HepG2 (cell line): ENCODE results near the gene ACSL5. TPM values are rescaled to one million over a fixed set of nuclear protein-coding genes. Genes with fewer than 3 reads are reported as not detected.

Source experiments
- CENPT ChIP-seq: sonication (generic); formaldehyde crosslinking; IDR thresholded peaks from 2 replicates; pipeline ENCODE4 v1.8.0; 2022; ENCODE audit warnings: low read depth, mild to moderate bottlenecking, moderate library complexity, missing genetic modification reagents
- KLF13 ChIP-seq: sonication (generic); formaldehyde crosslinking; IDR thresholded peaks from 2 replicates; pipeline ENCODE4 v1.4.0; 2020; ENCODE audit warnings: mild to moderate bottlenecking, missing genetic modification reagents
- MEIS2 ChIP-seq: sonication (generic); formaldehyde crosslinking; IDR thresholded peaks from 2 replicates; pipeline ENCODE4 v1.9.0; 2021; ENCODE audit warnings: mild to moderate bottlenecking, missing genetic modification reagents
- MIXL1 ChIP-seq: IDR thresholded peaks from 2 replicates; pipeline ENCODE4 v1.6.1; 2016
- NFKBIZ ChIP-seq: IDR thresholded peaks from 2 replicates; pipeline ENCODE4 v1.6.1; 2018; ENCODE audit warnings: missing genetic modification reagents, missing compliant biosample characterization
- SAP130 ChIP-seq: IDR thresholded peaks from 2 replicates; pipeline ENCODE4 v1.6.1; 2016; ENCODE audit warnings: low read depth
- SNRNP70 ChIP-seq: fragments of 200-400 bp; formaldehyde crosslinking; IDR thresholded peaks from 2 replicates; pipeline ENCODE4 v1.6.1; 2017; ENCODE audit warnings: mild to moderate bottlenecking, low read depth, low read length, moderate library complexity
- THAP11 ChIP-seq: IDR thresholded peaks from 2 replicates; pipeline ENCODE4 v1.6.1; 2016; ENCODE audit warnings: missing biosample characterization, missing genetic modification reagents
- ZNF160 ChIP-seq: sonication (generic); formaldehyde crosslinking; IDR thresholded peaks from 2 replicates; pipeline ENCODE4 v1.8.0; 2022; ENCODE audit warnings: mild to moderate bottlenecking, inconsistent platforms, missing genetic modification reagents
- ZNF484 ChIP-seq: sonication (generic); formaldehyde crosslinking; IDR thresholded peaks from 2 replicates; pipeline ENCODE4 v1.5.1; 2020; ENCODE audit warnings: mild to moderate bottlenecking, low read depth, missing genetic modification reagents, borderline replicate concordance
- ZNF841 ChIP-seq: sonication (generic); formaldehyde crosslinking; IDR thresholded peaks from 2 replicates; pipeline ENCODE4 v1.8.1; 2023; ENCODE audit warnings: missing genetic modification reagents, borderline replicate concordance
- polyA plus RNA-seq, 8 experiments: library from polyadenylated mRNA; depleted of rRNA in 3 of 8; stranded (reverse) in 7 of 8; unstranded in 1 of 8; fragments of >200 nt; fragmentation: Illumina TruSeq in 4 of 8; extraction: Trizol in 4 of 8; gene quantifications; 2 replicates each; pipeline versions ENCODE4 v1.2.1 to v1.2.3, GENCODE V29; 2011 to 2016; ENCODE audit warnings: low read depth in 4 of 8, missing spikeins in 1 of 8, mixed read lengths in 1 of 8; ENCODE audit not compliant: insufficient read depth in 1 of 8
- total RNA-seq, 5 experiments: library from RNA; depleted of rRNA; stranded (reverse); fragments of >200 nt; fragmentation: Illumina TruSeq; extraction: Trizol; gene quantifications; 2 replicates each; pipeline ENCODE4 v1.2.3, GENCODE V29; 2016; ENCODE audit warnings: low read depth in 1 of 5
- TF ChIP-seq, protein P1 (sequence below): sonication (generic); formaldehyde crosslinking; IDR thresholded peaks from 2 replicates; pipeline ENCODE4 v1.4.0; 2020; ENCODE audit warnings: mild to moderate bottlenecking, missing genetic modification reagents
- TF ChIP-seq, protein P2 (sequence below): sonication (generic); formaldehyde crosslinking; IDR thresholded peaks from 2 replicates; pipeline ENCODE4 v1.5.1; 2020; ENCODE audit warnings: mild to moderate bottlenecking, missing genetic modification reagents, moderate library complexity
- TF ChIP-seq, protein P3 (sequence below): sonication (generic); formaldehyde crosslinking; IDR thresholded peaks from 2 replicates; pipeline ENCODE4 v1.5.0; 2020; ENCODE audit warnings: mild to moderate bottlenecking, missing genetic modification reagents
- TF ChIP-seq, protein P4 (sequence below): sonication (generic); formaldehyde crosslinking; IDR thresholded peaks from 2 replicates; pipeline ENCODE4 v1.8.0; 2022; ENCODE audit warnings: mild to moderate bottlenecking, missing genetic modification reagents, borderline replicate concordance
- TF ChIP-seq, protein P5 (sequence below): sonication (generic); formaldehyde crosslinking; IDR thresholded peaks from 2 replicates; pipeline ENCODE4 v1.5.0; 2020; ENCODE audit warnings: mild to moderate bottlenecking, missing genetic modification reagents, borderline replicate concordance

The ACSL5 gene
- total and polyA plus RNA-seq, 2 of the 13 experiments (the other 11 are each of a cell fraction or from before 2014, with no cell fraction given) = 56.4 to 82.5 TPM

DNA sequence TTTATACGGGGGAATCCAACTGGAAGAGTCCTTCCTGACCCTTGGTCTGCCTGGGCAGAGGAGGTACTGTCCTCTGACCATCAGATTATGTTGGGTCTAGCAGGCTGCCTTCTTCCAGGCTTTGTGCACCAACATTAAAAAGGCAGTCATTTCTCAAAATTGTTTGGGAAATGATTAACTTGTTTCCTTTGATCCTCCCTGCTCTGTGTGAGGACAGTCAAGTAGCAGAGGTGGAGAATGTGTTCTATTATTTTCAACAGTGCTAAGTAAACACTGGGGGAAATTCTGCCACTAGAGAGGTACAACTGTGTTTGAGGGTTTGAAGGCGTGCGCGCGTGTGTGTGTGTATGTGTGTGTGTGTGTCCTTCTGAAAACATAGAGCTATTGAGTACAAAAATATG lies 20.6 kb downstream of the ACSL5 start (continued):
- TF ChIP-seq, protein P1, sequence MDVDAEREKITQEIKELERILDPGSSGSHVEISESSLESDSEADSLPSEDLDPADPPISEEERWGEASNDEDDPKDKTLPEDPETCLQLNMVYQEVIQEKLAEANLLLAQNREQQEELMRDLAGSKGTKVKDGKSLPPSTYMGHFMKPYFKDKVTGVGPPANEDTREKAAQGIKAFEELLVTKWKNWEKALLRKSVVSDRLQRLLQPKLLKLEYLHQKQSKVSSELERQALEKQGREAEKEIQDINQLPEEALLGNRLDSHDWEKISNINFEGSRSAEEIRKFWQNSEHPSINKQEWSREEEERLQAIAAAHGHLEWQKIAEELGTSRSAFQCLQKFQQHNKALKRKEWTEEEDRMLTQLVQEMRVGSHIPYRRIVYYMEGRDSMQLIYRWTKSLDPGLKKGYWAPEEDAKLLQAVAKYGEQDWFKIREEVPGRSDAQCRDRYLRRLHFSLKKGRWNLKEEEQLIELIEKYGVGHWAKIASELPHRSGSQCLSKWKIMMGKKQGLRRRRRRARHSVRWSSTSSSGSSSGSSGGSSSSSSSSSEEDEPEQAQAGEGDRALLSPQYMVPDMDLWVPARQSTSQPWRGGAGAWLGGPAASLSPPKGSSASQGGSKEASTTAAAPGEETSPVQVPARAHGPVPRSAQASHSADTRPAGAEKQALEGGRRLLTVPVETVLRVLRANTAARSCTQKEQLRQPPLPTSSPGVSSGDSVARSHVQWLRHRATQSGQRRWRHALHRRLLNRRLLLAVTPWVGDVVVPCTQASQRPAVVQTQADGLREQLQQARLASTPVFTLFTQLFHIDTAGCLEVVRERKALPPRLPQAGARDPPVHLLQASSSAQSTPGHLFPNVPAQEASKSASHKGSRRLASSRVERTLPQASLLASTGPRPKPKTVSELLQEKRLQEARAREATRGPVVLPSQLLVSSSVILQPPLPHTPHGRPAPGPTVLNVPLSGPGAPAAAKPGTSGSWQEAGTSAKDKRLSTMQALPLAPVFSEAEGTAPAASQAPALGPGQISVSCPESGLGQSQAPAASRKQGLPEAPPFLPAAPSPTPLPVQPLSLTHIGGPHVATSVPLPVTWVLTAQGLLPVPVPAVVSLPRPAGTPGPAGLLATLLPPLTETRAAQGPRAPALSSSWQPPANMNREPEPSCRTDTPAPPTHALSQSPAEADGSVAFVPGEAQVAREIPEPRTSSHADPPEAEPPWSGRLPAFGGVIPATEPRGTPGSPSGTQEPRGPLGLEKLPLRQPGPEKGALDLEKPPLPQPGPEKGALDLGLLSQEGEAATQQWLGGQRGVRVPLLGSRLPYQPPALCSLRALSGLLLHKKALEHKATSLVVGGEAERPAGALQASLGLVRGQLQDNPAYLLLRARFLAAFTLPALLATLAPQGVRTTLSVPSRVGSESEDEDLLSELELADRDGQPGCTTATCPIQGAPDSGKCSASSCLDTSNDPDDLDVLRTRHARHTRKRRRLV (CRISPR knock-in tag) = no peak
- TF ChIP-seq MIXL1 (CRISPR knock-in tag) = peak; percentile 88
- no peak for TF ChIP-seq KLF13 (CRISPR knock-in tag)
- TF ChIP-seq NFKBIZ (CRISPR knock-in tag) = peak; percentile 45; the same call in 1 of the 2 replicates
- peak; percentile 65 for TF ChIP-seq THAP11 (CRISPR knock-in tag)
- TF ChIP-seq ZNF484 (CRISPR knock-in tag) = no peak
- peak; percentile 89 for TF ChIP-seq SAP130
- TF ChIP-seq, protein P2, sequence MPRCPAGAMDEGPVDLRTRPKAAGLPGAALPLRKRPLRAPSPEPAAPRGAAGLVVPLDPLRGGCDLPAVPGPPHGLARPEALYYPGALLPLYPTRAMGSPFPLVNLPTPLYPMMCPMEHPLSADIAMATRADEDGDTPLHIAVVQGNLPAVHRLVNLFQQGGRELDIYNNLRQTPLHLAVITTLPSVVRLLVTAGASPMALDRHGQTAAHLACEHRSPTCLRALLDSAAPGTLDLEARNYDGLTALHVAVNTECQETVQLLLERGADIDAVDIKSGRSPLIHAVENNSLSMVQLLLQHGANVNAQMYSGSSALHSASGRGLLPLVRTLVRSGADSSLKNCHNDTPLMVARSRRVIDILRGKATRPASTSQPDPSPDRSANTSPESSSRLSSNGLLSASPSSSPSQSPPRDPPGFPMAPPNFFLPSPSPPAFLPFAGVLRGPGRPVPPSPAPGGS (CRISPR knock-in tag) = peak; percentile 63; the same call in 1 of the 2 replicates
- TF ChIP-seq MEIS2 = peak; percentile 60; the same call in 1 of the 2 replicates
- TF ChIP-seq, protein P3, sequence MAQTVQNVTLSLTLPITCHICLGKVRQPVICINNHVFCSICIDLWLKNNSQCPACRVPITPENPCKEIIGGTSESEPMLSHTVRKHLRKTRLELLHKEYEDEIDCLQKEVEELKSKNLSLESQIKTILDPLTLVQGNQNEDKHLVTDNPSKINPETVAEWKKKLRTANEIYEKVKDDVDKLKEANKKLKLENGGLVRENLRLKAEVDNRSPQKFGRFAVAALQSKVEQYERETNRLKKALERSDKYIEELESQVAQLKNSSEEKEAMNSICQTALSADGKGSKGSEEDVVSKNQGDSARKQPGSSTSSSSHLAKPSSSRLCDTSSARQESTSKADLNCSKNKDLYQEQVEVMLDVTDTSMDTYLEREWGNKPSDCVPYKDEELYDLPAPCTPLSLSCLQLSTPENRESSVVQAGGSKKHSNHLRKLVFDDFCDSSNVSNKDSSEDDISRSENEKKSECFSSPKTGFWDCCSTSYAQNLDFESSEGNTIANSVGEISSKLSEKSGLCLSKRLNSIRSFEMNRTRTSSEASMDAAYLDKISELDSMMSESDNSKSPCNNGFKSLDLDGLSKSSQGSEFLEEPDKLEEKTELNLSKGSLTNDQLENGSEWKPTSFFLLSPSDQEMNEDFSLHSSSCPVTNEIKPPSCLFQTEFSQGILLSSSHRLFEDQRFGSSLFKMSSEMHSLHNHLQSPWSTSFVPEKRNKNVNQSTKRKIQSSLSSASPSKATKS (CRISPR knock-in tag) = 0 out of 2 replicates have a peak, but pooled peaks have one; percentile 26
- TF ChIP-seq, protein P4, sequence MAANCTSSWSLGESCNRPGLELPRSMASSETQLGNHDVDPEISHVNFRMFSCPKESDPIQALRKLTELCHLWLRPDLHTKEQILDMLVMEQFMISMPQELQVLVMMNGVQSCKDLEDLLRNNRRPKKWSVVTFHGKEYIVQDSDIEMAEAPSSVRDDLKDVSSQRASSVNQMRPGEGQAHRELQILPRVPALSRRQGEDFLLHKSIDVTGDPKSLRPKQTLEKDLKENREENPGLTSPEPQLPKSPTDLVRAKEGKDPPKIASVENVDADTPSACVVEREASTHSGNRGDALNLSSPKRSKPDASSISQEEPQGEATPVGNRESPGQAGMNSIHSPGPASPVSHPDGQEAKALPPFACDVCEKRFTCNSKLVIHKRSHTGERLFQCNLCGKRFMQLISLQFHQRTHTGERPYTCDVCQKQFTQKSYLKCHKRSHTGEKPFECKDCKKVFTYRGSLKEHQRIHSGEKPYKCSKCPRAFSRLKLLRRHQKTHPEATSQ (CRISPR knock-in tag) = peak; percentile 59; the same call in 1 of the 2 replicates
- TF ChIP-seq ZNF841 = no peak
- TF ChIP-seq SNRNP70 = no peak
- TF ChIP-seq, protein P5, sequence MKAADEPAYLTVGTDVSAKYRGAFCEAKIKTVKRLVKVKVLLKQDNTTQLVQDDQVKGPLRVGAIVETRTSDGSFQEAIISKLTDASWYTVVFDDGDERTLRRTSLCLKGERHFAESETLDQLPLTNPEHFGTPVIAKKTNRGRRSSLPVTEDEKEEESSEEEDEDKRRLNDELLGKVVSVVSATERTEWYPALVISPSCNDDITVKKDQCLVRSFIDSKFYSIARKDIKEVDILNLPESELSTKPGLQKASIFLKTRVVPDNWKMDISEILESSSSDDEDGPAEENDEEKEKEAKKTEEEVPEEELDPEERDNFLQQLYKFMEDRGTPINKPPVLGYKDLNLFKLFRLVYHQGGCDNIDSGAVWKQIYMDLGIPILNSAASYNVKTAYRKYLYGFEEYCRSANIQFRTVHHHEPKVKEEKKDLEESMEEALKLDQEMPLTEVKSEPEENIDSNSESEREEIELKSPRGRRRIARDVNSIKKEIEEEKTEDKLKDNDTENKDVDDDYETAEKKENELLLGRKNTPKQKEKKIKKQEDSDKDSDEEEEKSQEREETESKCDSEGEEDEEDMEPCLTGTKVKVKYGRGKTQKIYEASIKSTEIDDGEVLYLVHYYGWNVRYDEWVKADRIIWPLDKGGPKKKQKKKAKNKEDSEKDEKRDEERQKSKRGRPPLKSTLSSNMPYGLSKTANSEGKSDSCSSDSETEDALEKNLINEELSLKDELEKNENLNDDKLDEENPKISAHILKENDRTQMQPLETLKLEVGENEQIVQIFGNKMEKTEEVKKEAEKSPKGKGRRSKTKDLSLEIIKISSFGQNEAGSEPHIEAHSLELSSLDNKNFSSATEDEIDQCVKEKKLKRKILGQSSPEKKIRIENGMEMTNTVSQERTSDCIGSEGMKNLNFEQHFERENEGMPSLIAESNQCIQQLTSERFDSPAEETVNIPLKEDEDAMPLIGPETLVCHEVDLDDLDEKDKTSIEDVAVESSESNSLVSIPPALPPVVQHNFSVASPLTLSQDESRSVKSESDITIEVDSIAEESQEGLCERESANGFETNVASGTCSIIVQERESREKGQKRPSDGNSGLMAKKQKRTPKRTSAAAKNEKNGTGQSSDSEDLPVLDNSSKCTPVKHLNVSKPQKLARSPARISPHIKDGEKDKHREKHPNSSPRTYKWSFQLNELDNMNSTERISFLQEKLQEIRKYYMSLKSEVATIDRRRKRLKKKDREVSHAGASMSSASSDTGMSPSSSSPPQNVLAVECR (CRISPR knock-in tag) = peak; percentile 56; the same call in 1 of the 2 replicates
- TF ChIP-seq ZNF160 (CRISPR knock-in tag) = no peak
- no peak for TF ChIP-seq CENPT
